22Rv1 (cell line): ENCODE data around the gene KIAA0825.

Experiments
- CTCF ChIP-seq: fragments of 450-650 bp; IDR thresholded peaks from 2 replicates; pipeline ENCODE4 v1.5.1; 2017; ENCODE audit warnings: mild to moderate bottlenecking
- ZFX ChIP-seq: fragments of 450-650 bp; IDR thresholded peaks from 2 replicates; pipeline ENCODE4 v1.6.1; 2017; ENCODE audit warnings: antibody characterized with exemption, borderline replicate concordance

DNA sequence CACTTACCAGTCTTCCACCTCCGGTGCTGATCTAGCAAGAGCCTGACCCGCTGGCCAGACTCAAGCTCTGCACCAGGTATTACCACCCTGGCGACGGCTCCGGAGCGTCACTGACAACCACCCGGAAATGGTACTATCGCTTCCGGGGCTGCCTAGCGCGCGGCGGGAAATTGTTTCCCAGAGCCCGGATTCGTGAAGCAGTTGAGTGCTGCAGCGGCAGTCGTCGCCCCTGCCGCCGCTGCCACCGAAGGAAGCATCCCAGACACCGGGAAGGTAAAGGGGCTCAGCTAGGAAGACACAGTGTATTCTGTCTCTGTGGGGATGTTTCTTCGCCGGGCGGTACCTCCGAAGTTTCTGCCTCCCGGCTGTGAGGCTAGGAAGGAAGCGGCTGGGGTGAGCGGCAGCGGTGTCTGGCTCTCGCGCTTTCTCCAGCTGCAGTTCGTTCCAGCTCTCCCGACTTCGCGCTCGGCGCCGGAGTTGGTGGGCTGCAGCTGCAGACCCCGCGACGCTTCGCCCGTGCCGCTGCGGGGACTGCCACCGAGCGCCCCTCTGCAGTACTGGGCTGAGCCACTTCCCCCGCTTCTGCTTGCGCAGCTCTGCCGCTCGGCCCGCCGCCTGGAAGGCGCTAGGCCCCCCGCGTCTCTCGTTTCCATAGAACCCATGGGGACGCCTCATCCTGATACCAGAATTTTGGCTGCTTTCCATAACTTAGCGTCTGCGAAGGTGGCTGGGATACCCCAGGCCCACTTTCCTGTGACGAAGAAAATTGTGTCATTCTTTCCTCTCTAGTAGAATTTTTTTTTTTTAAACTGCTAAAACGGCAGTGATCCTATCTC lies at the start of gene KIAA0825, which contains the start of gene SLF1:
- TF ChIP-seq CTCF = no peak
- no peak for TF ChIP-seq ZFX
